ENCODE results near the gene C1QTNF8. TPM values are rescaled to one million over a fixed set of nuclear protein-coding genes. Genes with fewer than 3 reads are reported as not detected.
"Not testable (repeated sequence)": the region's sequence is repeated elsewhere in the genome, so short reads cannot be mapped to it uniquely, and the experiment has no call there.

The C1QTNF8 gene
- total RNA-seq, 1 experiment from 2014 or later = not detected

GRCh38 chr16:1088295-1089170 is 7.5 kb downstream of the C1QTNF8 start:
- DNase-seq (ENCODE audit: low read depth, low spot score) = no peak
- in situ Hi-C loops (cut with HindIII; ENCODE audit: low pct_unique_long_range_greater_than_20kb, low sequenced_read_pairs) = no loop called here

GRCh38 chr16:1086443-1086842 is 9.6 kb downstream of the C1QTNF8 start:
- DNase-seq (ENCODE audit: low read depth, low spot score); in situ Hi-C loops (cut with HindIII; ENCODE audit: low pct_unique_long_range_greater_than_20kb, low sequenced_read_pairs): not testable (repeated sequence)

DNA sequence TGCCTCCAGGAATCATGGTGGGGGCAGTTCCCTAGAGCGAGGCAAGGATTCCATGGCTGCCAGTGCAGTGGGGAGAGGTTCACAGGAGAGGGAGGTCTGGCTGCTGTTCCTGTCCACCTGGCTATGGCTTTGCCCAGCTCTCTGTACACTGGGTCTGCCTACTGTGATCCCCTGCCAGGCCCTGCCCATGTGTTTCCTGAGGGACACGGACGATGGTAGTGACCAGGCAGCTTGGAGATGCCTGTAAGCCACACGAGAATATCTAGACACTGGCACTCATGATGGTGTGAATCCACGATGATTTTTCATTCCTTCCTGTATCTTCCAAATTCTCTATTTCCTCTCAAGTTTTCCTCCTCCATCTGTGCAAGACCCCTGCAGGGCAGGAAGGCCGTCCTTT is 11.1 kb downstream of the C1QTNF8 start:
- in situ Hi-C loops (cut with HindIII; ENCODE audit: low pct_unique_long_range_greater_than_20kb, low sequenced_read_pairs) = no loop called here

GRCh38 chr16:1082952-1083675 is 12.9 kb downstream of the C1QTNF8 start:
- DNase-seq (ENCODE audit: low read depth, low spot score) = no peak
- in situ Hi-C loops (cut with HindIII; ENCODE audit: low pct_unique_long_range_greater_than_20kb, low sequenced_read_pairs) = no loop called here

More for the DNA sequence above, 11.1 kb downstream of the C1QTNF8 start:
- no peak for DNase-seq (ENCODE audit: low read depth, low spot score)

GRCh38 chr16:1082266-1082951 is 13.6 kb downstream of the C1QTNF8 start:
- no peak for DNase-seq (ENCODE audit: low read depth, low spot score)
- in situ Hi-C loops (cut with HindIII; ENCODE audit: low pct_unique_long_range_greater_than_20kb, low sequenced_read_pairs) = no loop called here

- no peak for DNase-seq (ENCODE audit: low read depth, low spot score)
- in situ Hi-C loops (cut with HindIII; ENCODE audit: low pct_unique_long_range_greater_than_20kb, low sequenced_read_pairs) = no loop called here
These were observed 14.2 kb downstream of the C1QTNF8 start for GRCh38 chr16:1081734-1082265.

DNA sequence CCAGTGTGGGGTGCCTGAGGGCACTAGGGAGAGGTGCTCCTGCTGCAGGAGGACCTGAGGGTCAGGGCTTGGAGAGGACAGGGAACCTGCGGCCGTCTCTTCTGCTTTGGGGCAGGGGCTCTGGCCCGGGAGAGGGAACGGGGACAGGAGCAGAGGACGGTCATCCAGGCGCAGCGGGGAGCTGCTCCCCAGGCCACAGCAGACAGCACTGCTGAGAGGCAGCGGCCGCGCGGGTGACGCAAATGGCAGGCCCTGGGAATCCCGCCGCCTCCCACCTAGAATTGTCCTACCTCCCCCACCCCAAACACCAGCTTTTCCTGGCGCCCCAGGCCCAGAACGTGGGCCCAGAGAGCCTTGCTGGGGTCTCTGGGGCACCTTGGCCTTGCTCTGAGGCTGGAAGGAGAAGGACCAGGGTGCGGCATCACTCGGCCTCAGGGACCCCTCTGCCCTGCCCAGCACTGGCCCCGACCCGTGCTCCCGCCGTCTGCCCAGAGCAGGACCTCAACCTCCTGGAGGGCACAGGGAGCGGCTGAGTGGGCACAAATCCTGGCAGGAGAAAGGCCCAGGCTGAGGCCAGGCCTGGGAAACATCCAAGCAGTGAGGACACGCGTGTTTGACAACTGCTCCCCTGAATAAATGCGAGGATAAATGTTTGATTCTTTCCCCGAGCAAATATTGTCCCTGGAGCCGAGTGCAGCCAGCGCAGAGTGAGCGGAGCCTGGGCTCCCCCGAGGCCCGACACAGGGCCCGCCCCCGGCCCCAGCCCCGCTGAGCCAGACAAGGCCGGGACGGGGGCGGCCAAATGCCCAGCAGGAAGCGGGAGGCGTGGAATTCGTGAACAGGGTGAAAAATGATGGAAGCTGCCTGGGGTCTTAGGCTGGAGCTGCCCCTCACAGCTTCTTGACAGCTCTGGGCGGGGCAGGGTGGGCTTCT is 15.0 kb downstream of the C1QTNF8 start:
- in situ Hi-C loops (cut with HindIII; ENCODE audit: low pct_unique_long_range_greater_than_20kb, low sequenced_read_pairs) = no loop called here

DNA sequence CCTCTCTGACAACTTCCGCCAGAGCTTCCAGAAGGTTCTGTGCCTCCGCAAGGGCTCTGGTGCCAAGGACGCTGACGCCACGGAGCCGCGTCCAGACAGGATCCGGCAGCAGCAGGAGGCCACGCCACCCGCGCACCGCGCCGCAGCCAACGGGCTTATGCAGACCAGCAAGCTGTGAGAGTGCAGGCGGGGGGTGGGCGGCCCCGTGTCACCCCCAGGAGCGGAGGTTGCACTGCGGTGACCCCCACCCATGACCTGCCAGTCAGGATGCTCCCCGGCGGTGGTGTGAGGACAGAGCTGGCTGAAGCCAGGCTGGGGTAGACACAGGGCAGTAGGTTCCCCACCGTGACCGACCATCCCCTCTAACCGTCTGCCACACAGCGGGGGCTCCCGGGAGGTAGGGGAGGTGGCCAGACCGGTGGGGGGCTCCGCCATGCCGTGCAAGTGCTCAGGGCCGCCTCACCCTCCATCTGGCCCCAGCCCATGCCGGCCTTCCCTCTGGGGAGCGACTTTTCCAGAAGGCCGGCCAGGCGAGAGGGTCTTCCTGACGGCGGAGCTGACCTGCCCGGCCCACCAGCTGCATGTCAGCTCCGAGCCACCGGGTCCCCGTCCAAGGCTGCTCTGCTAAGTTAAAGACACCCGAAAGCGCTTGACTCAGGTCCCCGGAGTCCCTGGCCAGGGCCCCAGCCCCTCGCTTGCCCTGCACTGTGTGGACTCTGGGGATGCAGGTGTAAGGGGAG is 16.1 kb downstream of the C1QTNF8 start:
- in situ Hi-C loops (cut with HindIII; ENCODE audit: low pct_unique_long_range_greater_than_20kb, low sequenced_read_pairs) = no loop called here
- DNase-seq (ENCODE audit: low read depth, low spot score) = no peak

More for the DNA sequence above, 15.0 kb downstream of the C1QTNF8 start:
- DNase-seq (ENCODE audit: low read depth, low spot score) = no peak

- in situ Hi-C loops (cut with HindIII; ENCODE audit: low pct_unique_long_range_greater_than_20kb, low sequenced_read_pairs) = no loop called here
- no peak for DNase-seq (ENCODE audit: low read depth, low spot score)
These were observed 16.7 kb downstream of the C1QTNF8 start for GRCh38 chr16:1079341-1079740.

GRCh38 chr16:1078579-1079021 is 17.4 kb downstream of the C1QTNF8 start:
- no peak for DNase-seq (ENCODE audit: low read depth, low spot score)
- in situ Hi-C loops (cut with HindIII; ENCODE audit: low pct_unique_long_range_greater_than_20kb, low sequenced_read_pairs) = no loop called here

- DNase-seq (ENCODE audit: low read depth, low spot score) = no peak
- in situ Hi-C loops (cut with HindIII; ENCODE audit: low pct_unique_long_range_greater_than_20kb, low sequenced_read_pairs) = no loop called here
These were observed 18.0 kb downstream of the C1QTNF8 start for GRCh38 chr16:1077877-1078578.

DNA sequence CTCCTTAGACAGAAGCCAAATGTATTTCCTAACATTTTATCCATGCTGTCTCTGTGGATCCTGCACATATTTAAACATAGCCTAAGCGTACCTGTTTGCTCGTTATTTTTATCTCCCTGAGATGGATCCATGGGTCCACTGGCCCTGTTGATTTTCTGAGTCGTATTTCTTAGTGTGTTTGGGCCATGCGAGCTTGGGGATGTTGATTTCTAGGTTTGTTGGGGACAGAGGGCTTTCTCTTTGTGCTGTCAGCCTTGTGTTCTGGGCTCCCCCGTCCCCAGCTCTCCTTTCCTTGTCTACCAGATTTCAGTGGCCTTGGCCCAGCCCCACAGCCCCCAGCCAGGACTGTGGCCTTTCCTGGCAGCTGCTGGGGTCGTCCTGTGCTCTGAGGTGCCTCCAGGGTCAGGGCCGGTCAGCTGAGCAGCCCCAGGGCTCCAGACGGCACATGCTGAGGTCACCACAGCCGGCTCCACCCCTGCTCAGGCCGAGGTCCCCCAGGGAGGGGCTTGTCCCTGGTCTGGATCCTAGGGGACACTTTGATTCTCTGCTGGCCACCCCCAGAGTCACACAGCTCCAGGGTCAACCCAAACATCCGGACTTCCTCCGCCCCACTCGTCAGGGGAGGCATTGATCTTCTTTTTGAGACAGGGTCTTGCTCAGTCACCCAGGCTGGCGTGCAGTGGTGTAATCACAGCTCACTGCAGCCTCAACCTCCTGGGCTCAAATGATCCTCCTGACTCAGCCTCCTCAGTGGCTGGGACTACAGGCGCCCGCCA is 19.1 kb downstream of the C1QTNF8 start:
- DNase-seq (ENCODE audit: low read depth, low spot score) = no peak
- in situ Hi-C loops (cut with HindIII; ENCODE audit: low pct_unique_long_range_greater_than_20kb, low sequenced_read_pairs) = no loop called here

DNA sequence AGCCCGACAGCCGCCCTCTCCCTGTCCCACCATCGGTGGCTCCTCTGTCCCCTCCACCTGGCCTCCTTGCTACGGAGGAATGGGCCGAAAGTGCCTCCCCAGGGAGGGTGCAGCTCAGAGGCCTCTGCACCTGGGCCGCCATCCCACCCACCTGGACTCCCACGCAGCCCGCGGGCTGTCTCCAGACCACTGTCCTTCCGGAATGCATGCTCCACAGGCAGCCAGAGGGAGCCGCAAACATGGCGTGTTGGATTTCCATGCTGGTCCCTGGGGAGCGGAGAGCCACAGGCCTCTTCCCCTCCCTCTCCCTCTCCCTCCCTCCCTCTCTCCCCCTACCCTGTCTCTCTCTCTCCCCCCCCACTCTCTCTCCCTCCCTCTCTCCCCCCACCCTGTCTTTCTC is 20.5 kb downstream of the C1QTNF8 start:
- peak; percentile 28 for DNase-seq (ENCODE audit: low read depth, low spot score)
- in situ Hi-C loops (cut with HindIII; ENCODE audit: low pct_unique_long_range_greater_than_20kb, low sequenced_read_pairs) = no loop called here

GRCh38 chr16:1074379-1074649 is 21.7 kb downstream of the C1QTNF8 start:
- no peak for DNase-seq (ENCODE audit: low read depth, low spot score)
- in situ Hi-C loops (cut with HindIII; ENCODE audit: low pct_unique_long_range_greater_than_20kb, low sequenced_read_pairs) = no loop called here

GRCh38 chr16:1073566-1074378 is 22.3 kb downstream of the C1QTNF8 start:
- in situ Hi-C loops (cut with HindIII; ENCODE audit: low pct_unique_long_range_greater_than_20kb, low sequenced_read_pairs) = no loop called here
- no peak for DNase-seq (ENCODE audit: low read depth, low spot score)

Data from SK-MEL-5 (cell line).